HepG2 (cell line): Measurements from ENCODE around the gene CADM3. TPM values are rescaled to one million over a fixed set of nuclear protein-coding genes. Genes with fewer than 3 reads are reported as not detected.

Source experiments
- GATA4 ChIP-seq: sonication (generic); IDR thresholded peaks from 2 replicates; pipeline ENCODE4 v1.6.1; 2016; ENCODE audit warnings: antibody characterized with exemption, low read depth, borderline replicate concordance
- GATAD1 ChIP-seq: IDR thresholded peaks from 2 replicates; pipeline ENCODE4 v1.6.1; 2016; ENCODE audit warnings: missing genetic modification reagents, missing compliant biosample characterization
- KDM6A ChIP-seq: IDR thresholded peaks from 2 replicates; pipeline ENCODE4 v1.6.1; 2016; ENCODE audit warnings: low read depth
- KLF15 ChIP-seq: sonication (generic); formaldehyde crosslinking; IDR thresholded peaks from 2 replicates; pipeline ENCODE4 v1.8.1; 2023; ENCODE audit warnings: borderline replicate concordance, mild to moderate bottlenecking, inconsistent platforms, missing genetic modification reagents, mixed read lengths
- SP2 ChIP-seq: sonication (generic); formaldehyde crosslinking; IDR thresholded peaks from 2 replicates; pipeline ENCODE4 v1.5.1; 2020; ENCODE audit warnings: mild to moderate bottlenecking, missing genetic modification reagents
- ZC3H4 ChIP-seq: sonication (generic); formaldehyde crosslinking; IDR thresholded peaks from 2 replicates; pipeline ENCODE4 v1.4.0; 2020; ENCODE audit warnings: missing genetic modification reagents, borderline replicate concordance
- ZMYM2 ChIP-seq: sonication (generic); formaldehyde crosslinking; IDR thresholded peaks from 2 replicates; pipeline ENCODE4 v1.8.0; 2022; ENCODE audit warnings: mild to moderate bottlenecking, missing genetic modification reagents
- ZNF235 ChIP-seq: sonication (generic); formaldehyde crosslinking; IDR thresholded peaks from 2 replicates; pipeline ENCODE4 v1.8.1; 2023; ENCODE audit warnings: mild to moderate bottlenecking, missing genetic modification reagents, borderline replicate concordance
- ZNF296 ChIP-seq: sonication (generic); formaldehyde crosslinking; conservative IDR thresholded peaks from 2 replicates; pipeline ENCODE4 v1.5.0; 2020; ENCODE audit warnings: mild to moderate bottlenecking, missing genetic modification reagents
- ZNF30 ChIP-seq: sonication (generic); formaldehyde crosslinking; IDR thresholded peaks from 2 replicates; pipeline ENCODE4 v1.5.0; 2020; ENCODE audit warnings: mild to moderate bottlenecking, missing genetic modification reagents
- ZNF577 ChIP-seq: sonication (generic); formaldehyde crosslinking; IDR thresholded peaks from 2 replicates; pipeline ENCODE4 v1.4.0; 2020; ENCODE audit warnings: mild to moderate bottlenecking, low read depth, missing genetic modification reagents, borderline replicate concordance
- ZNF616 ChIP-seq: sonication (generic); formaldehyde crosslinking; IDR thresholded peaks from 2 replicates; pipeline ENCODE4 v1.5.0; 2020; ENCODE audit warnings: low read depth, mild to moderate bottlenecking, missing genetic modification reagents
- ZNF773 ChIP-seq: sonication (generic); formaldehyde crosslinking; IDR thresholded peaks from 2 replicates; pipeline ENCODE4 v1.4.0; 2020; ENCODE audit warnings: missing genetic modification reagents, borderline replicate concordance
- ZNF879 ChIP-seq: sonication (generic); formaldehyde crosslinking; IDR thresholded peaks from 2 replicates; pipeline ENCODE4 v1.8.1; 2023; ENCODE audit warnings: missing genetic modification reagents
- polyA plus RNA-seq, 8 experiments: library from polyadenylated mRNA; depleted of rRNA in 3 of 8; stranded (reverse) in 7 of 8; unstranded in 1 of 8; fragments of >200 nt; fragmentation: Illumina TruSeq in 4 of 8; extraction: Trizol in 4 of 8; gene quantifications; 2 replicates each; pipeline versions ENCODE4 v1.2.1 to v1.2.3, GENCODE V29; 2011 to 2016; ENCODE audit warnings: low read depth in 4 of 8, missing spikeins in 1 of 8, mixed read lengths in 1 of 8; ENCODE audit not compliant: insufficient read depth in 1 of 8
- total RNA-seq, 5 experiments: library from RNA; depleted of rRNA; stranded (reverse); fragments of >200 nt; fragmentation: Illumina TruSeq; extraction: Trizol; gene quantifications; 2 replicates each; pipeline ENCODE4 v1.2.3, GENCODE V29; 2016; ENCODE audit warnings: low read depth in 1 of 5
- TF ChIP-seq, protein P1 (sequence below): sonication (generic); formaldehyde crosslinking; IDR thresholded peaks from 2 replicates; pipeline ENCODE4 v1.4.0; 2020; ENCODE audit warnings: missing genetic modification reagents
- TF ChIP-seq, protein P2 (sequence below): sonication (generic); formaldehyde crosslinking; IDR thresholded peaks from 2 replicates; pipeline ENCODE4 v1.5.1; 2020; ENCODE audit warnings: missing genetic modification reagents, mild to moderate bottlenecking, borderline replicate concordance
- TF ChIP-seq, protein P3 (sequence below): sonication (generic); formaldehyde crosslinking; IDR thresholded peaks from 2 replicates; pipeline ENCODE4 v1.4.0; 2020; ENCODE audit warnings: mild to moderate bottlenecking, missing genetic modification reagents
- TF ChIP-seq, protein P4 (sequence below): sonication (generic); IDR thresholded peaks from 2 replicates; pipeline ENCODE4 v1.6.1; 2016; ENCODE audit warnings: low read depth, borderline replicate concordance

CADM3 gene
- total and polyA plus RNA-seq, 2 of the 13 experiments (the other 11 are each of a cell fraction or from before 2014, with no cell fraction given), result not detected

DNA sequence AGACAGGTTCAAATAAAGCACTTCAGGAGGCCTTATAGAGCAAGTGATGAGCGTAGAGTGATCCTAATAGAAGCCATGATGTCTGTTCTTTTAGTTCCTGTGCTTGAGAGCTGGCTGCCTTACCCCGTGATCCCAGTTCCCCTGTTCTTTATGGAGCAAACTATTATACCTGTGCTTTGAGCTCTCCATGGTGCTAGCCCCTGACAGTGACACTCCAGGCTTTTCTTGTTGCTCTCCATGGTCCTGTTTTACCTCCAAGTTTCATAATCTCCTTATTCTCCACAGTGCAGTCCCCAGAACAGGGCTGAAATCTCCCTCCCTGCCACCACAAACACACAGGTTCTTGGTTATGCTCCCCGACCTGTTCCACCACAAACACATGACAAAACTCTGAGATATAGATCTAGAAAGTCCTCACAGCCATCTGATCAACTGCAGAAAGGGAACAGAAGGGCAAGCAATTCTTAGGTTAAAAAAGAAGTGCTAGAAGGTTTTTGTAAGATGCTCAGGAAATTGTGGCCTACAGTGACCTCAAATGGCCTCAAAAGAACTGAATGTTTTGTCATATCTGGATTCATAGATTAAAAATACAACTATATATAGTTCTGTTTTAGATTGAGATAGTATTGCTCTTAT lies 6.0 kb downstream of the CADM3 start (continued):
- TF ChIP-seq, protein P1, sequence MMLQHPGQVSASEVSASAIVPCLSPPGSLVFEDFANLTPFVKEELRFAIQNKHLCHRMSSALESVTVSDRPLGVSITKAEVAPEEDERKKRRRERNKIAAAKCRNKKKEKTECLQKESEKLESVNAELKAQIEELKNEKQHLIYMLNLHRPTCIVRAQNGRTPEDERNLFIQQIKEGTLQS (CRISPR knock-in tag), result peak; percentile 88
- TF ChIP-seq SP2, result peak; percentile 43; the same call in 1 of the 2 replicates
- TF ChIP-seq ZNF296 (CRISPR knock-in tag), result peak; percentile 82; the same call in 1 of the 2 replicates
- no peak for TF ChIP-seq ZNF577 (CRISPR knock-in tag)
- peak; percentile 99 for TF ChIP-seq ZNF773 (CRISPR knock-in tag)
- 0 out of 2 replicates have a peak, but pooled peaks have one; percentile 65 for TF ChIP-seq ZNF235 (CRISPR knock-in tag)
- 0 out of 2 replicates have a peak, but pooled peaks have one; percentile 38 for TF ChIP-seq ZNF30 (CRISPR knock-in tag)
- TF ChIP-seq GATAD1 (CRISPR knock-in tag), result peak; percentile 71; the same call in 1 of the 2 replicates
- TF ChIP-seq, protein P2, sequence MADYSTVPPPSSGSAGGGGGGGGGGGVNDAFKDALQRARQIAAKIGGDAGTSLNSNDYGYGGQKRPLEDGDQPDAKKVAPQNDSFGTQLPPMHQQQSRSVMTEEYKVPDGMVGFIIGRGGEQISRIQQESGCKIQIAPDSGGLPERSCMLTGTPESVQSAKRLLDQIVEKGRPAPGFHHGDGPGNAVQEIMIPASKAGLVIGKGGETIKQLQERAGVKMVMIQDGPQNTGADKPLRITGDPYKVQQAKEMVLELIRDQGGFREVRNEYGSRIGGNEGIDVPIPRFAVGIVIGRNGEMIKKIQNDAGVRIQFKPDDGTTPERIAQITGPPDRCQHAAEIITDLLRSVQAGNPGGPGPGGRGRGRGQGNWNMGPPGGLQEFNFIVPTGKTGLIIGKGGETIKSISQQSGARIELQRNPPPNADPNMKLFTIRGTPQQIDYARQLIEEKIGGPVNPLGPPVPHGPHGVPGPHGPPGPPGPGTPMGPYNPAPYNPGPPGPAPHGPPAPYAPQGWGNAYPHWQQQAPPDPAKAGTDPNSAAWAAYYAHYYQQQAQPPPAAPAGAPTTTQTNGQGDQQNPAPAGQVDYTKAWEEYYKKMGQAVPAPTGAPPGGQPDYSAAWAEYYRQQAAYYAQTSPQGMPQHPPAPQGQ (CRISPR knock-in tag), result no peak
- peak; percentile 77; the same call in 1 of the 2 replicates for TF ChIP-seq ZNF616 (CRISPR knock-in tag)
- no peak for TF ChIP-seq ZC3H4 (CRISPR knock-in tag)
- TF ChIP-seq, protein P3, sequence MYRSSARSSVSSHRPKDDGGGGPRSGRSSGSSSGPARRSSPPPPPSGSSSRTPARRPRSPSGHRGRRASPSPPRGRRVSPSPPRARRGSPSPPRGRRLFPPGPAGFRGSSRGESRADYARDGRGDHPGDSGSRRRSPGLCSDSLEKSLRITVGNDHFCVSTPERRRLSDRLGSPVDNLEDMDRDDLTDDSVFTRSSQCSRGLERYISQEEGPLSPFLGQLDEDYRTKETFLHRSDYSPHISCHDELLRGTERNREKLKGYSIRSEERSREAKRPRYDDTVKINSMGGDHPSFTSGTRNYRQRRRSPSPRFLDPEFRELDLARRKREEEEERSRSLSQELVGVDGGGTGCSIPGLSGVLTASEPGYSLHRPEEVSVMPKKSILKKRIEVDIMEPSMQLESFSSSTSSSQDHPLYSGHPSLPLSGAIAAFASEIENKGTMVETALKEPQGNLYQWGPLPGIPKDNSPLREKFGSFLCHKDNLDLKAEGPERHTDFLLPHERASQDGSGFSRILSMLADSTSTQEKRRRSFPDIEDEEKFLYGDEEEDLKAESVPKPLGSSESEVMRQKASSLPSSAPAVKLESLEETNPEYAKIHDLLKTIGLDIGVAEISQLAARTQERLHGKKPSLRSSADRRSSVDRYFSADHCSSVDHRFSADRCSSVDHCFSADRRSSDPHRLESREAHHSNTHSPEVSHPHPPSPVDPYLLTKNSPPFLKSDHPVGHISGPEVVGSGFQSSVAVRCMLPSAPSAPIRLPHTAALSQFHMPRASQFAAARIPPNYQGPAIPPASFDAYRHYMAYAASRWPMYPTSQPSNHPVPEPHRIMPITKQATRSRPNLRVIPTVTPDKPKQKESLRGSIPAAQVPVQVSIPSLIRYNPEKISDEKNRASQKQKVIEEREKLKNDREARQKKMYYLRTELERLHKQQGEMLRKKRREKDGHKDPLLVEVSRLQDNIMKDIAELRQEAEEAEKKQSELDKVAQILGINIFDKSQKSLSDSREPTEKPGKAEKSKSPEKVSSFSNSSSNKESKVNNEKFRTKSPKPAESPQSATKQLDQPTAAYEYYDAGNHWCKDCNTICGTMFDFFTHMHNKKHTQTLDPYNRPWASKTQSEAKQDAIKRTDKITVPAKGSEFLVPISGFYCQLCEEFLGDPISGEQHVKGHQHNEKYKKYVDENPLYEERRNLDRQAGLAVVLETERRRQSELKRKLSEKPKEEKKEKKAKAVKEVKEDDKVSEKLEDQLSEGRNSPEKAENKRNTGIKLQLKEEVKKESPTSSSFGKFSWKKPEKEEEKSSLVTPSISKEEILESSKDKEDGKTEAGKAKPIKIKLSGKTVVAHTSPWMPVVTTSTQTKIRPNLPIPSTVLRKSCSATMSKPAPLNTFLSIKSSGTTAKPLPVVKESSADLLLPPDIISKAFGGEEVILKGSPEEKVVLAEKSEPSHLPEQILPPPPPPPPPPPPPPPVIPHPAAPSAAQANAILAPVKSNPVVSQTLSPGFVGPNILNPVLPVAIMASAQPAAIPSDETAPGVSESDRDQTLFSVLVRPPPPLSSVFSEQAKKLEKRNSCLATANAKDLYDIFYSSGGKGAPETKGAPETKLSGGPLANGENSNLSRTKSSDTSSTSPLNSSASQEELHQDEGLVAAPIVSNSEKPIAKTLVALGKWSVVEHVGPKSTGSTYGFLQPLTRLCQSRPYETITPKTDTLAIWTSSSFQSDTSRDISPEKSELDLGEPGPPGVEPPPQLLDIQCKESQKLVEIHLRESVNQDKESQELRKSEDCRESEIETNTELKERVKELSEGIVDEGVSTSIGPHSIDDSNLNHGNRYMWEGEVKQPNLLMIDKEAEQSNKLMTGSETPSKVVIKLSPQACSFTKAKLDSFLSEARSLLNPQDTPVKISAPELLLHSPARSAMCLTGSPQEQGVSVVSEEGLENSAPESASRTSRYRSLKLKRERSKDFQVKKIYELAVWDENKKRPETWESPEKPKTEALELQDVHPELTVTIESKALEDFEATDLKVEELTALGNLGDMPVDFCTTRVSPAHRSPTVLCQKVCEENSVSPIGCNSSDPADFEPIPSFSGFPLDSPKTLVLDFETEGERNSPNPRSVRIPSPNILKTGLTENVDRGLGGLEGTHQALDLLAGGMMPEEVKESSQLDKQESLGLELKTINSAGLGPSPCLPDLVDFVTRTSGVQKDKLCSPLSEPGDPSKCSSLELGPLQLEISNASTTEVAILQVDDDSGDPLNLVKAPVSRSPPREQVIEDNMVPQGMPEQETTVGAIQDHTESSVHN, result peak; percentile 57; the same call in 1 of the 2 replicates
- no peak for TF ChIP-seq KDM6A (CRISPR knock-in tag)
- TF ChIP-seq, protein P4, sequence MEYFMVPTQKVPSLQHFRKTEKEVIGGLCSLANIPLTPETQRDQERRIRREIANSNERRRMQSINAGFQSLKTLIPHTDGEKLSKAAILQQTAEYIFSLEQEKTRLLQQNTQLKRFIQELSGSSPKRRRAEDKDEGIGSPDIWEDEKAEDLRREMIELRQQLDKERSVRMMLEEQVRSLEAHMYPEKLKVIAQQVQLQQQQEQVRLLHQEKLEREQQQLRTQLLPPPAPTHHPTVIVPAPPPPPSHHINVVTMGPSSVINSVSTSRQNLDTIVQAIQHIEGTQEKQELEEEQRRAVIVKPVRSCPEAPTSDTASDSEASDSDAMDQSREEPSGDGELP, result no peak
- TF ChIP-seq ZMYM2 (CRISPR knock-in tag), result no peak
- peak; percentile 93; the same call in 1 of the 2 replicates for TF ChIP-seq ZNF879 (CRISPR knock-in tag)
- TF ChIP-seq KLF15 (CRISPR knock-in tag), result peak; percentile 94; the same call in 1 of the 2 replicates
- TF ChIP-seq GATA4, result no peak
